ENCODE results near the gene MEGF6.
"Not testable (repeated sequence)": the region's sequence is repeated elsewhere in the genome, so short reads cannot be mapped to it uniquely, and the experiment has no call there.

Gene MEGF6

DNA sequence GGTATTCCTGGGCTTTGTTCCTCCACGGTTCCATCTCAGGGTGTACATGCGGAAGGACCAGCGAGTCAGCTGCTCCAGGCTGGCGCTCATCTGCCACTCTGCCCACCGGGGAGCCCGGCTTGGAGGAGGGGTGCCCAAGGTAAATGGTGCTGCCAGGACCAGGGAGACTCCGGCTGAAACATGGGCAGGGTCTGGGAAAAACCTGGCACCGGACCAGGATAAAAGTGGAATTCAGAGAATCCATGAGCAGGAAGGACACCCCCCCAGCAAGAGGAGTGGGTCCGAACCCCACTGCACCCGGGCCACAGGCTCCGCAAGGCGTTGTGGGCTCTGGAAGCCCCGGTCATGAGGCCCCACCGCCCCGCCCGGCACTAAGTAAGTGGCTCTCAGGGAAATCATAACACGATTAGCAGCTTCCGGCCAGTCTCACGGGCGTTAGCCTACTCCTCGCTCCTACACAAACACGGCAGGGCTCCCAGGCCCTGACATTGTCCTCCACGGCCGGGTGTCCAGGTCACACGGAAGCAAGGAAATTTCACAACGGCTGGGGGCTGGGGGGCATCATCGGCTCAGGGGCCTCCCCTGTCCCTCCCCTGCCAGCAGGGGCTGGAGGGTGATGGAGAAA, 21.1 kb downstream of the MEGF6 start:
- DNase-seq, result no peak

DNA sequence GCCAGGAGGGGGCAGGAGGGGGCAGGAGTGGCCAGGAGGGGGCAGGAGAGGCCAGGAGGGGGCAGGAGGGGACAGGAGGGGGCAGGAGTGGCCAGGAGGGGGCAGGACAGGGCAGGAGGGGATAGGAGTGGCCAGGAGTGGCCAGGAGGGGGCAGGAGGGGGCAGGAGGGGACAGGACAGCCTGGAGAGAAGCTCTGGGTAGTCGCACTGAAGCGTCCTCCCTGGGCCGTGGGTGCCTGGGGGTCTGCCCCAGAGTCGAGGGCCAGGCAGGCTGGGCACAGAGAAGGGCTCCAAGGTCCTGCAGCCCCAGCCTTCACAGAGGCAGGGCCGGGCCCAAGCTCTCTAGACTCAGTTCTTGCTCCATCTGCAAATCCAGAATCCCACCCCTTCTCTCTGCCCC, 22.9 kb downstream of the MEGF6 start:
- DNase-seq, result no peak

DNA sequence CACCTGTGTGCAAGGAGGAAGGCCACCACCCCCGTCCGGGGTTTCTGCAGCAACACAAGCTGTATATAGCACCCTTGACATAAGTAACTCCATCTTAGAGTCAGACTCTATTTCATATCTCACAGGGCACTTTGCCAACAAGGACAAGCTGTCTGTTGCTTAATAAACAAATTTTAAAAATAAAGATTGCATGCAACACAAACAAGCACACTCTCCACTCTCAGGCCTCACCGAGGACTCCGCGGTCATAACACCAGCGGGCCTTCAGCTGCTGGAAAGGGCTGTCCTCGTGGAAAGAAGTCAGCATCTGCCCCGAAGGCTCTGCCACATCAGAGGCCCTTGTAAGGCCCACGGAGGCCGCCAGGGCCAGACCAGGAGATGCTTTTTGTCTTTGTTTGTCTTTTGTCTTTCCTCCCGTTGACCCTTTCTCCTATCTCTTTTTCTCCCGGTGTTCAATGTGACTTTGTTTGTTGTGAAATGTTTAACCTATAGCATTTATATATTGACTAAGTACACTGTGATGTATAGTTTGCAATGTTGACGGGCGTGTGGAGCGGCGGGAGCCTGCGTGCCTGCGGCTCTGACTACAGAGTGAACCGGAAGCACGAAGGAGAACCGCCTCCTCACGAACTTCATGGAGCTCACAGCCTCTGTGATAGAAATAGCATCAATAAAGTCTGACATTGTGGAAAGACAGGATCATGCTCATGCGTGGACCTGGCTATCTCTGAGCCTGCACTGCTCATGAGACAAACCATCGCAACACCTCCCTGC, 24.1 kb downstream of the MEGF6 start:
- no peak for DNase-seq

DNA sequence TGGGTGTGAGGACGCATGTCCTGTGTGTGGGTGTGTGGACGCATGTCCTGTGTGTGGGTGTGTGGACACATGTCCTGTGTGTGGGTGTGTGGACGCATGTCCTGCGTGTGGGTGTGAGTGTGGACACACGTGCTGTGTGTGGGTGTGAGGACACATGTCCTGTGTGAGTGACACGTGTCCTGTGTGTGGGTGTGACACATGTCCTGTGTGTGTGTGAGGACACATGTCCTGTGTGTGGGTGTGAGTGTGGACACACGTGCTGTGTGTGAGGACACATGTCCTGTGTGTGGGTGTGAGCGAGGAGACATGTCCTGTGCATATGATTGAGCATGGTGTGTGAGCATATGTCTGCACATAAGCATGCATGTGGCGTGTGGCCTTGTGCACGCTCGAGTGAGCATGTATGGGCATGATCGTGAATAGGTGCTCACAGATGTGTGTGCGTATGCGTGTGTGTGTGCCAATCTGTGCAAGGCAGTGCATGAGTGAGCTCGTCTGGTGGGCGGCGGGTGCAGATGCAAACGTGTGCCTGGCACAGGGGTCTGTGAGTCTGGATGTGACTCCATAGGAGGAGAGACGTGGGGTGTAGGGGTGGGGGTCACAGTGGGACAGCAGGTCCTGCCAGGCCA, 25.3 kb downstream of the MEGF6 start:
- DNase-seq, result no peak

DNA sequence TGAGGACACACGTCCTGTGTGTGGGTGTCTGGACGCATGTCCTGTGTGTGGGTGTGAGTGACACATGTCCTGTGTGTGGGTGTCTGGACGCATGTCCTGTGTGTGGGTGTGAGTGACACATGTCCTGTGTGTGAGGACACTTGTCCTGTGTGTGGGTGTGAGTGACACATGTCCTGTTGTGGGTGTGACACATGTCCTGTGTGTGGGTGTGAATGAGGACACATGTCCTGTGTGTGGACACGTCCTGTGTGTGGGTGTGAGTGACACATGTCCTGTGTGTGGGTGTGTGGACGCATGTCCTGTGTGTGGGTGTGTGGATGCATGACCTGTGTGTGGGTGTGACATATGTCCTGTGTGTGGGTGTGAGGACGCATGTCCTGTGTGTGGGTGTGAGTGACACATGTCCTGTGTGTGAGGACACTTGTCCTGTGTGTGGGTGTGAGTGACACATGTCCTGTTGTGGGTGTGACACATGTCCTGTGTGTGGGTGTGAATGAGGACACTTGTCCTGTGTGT, 25.9 kb downstream of the MEGF6 start:
- not testable (repeated sequence) for DNase-seq

DNA sequence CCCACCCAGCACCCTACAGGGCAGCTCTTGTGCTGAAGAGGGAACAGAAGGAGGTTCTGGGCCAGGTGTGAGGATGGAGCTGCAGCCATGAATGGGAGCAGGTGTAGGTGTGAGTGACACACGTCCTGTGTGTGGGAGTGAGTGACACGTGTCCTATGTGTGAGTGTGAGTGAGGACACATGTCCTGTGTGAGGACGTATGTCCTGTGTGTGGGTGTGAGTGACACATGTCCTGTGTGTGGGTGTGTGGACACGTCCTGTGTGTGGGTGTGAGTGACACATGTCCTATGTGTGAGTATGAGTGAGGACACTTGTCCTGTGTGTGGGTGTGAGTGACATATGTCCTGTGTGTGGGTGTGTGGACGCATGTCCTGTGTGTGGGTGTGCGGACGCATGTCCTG, 26.4 kb downstream of the MEGF6 start:
- no peak for DNase-seq

DNA sequence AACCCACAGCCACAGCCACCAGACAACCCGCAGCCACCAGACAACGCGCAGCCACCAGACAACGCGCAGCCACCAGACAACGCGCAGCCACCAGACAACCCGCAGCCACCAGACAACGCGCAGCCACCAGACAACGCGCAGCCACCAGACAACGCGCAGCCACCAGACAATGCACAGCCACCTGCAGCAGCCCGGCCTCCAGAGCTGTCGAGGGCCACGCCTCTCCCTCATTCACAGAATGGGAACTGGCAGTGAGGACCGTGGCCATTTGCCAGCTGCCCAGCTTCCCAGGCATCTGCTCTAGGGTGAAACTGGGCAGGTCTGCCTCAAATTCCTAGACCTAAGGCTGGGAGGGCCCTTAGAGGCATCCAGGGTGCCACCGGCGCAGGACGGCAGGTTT, 27.6 kb downstream of the MEGF6 start:
- not testable (repeated sequence) for DNase-seq

DNA sequence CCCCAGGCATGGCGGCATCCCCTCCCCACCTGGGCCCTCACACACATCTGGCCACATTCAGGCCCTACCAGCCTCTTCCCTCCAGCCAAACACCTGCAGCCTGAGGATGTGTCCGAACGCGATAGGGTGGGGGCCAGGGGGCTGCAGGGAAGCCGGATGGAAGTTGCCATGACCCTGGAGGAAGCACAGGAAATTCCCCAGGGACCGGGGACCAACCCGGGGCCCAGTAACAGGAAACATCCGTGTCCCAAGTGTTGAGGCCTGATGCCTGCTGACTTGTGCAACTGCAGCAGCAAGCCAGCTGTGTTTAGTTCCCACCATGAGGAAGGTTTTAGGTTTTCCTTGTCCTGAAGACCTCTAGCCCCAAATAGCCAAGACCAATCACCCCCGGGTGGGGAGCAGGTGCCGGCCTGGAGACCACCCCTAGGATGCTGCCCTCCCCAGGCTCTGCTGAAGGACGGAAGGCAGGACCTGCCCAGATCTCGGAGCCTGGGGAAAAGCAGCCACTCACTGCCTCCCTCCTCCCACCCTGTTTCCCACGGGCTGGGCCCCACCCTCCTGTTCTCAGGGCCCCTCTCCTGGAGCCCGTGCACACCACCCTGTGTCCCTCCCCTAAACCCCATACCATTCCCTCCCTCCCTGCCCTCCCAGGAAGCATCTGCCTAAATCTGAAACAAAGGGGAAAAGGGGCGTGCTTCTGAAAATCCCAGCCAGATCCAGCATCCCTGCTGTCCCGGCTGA, 29.8 kb downstream of the MEGF6 start:
- no peak for DNase-seq

DNA sequence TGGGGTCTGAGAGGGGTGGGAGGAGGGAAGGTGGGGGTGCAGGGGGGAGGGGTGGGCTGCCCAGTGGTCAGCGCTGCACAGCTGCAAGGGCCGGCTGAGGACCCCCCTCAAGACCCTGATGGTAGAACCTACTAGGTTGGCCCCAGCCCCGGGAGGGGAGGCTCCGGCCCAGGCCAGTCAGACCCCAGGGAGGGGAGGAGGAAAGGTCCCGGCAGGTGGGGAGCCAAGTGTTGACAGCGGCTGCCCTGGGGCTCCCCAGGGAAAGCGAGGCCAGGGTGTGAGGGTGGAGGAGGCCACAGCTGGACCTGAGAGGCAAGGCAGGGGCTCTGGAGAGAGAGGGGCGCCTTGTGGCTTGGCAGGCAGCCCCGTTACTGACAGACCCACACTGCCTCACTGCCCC, 31.1 kb downstream of the MEGF6 start:
- no peak for DNase-seq

DNA sequence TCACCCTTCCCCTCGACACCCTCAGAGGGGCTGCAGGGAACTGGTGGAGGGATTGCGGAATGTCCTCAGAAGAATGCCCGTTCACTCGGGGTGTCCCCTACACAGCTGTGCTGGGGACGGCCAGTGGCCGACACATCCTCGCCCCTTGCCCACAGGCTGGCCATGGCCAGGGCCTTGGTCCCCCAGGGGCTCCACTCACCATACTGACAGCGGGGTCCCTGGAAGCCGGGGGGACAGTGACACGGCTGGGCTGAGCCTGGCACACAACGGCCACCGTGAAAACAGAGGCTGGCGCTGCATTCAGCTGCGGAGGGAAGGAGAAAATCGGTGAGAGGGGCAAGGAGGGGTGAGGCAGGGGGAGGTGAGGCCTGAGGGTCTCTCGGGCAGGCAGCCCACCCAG, 31.7 kb downstream of the MEGF6 start:
- DNase-seq, result no peak

DNA sequence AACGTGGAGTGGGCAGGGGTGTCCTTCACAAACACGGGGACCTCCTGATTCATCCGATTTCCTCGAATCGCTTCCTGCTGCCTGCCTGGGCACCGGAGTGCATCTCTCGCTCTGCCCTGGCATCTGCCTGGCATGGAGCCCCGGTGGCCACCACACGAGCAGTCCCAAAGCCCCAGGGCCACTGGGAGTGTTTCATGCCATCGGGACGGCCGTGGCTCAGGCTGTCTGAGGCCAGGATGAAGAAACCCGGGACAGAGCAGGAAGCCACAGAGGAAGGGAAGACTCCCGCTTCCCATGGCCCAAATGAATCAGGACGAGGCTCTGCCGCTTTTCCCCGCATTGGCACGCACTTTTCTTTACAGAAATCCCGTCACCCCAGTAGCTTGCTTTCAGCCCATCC, 32.4 kb downstream of the MEGF6 start:
- no peak for DNase-seq

DNA sequence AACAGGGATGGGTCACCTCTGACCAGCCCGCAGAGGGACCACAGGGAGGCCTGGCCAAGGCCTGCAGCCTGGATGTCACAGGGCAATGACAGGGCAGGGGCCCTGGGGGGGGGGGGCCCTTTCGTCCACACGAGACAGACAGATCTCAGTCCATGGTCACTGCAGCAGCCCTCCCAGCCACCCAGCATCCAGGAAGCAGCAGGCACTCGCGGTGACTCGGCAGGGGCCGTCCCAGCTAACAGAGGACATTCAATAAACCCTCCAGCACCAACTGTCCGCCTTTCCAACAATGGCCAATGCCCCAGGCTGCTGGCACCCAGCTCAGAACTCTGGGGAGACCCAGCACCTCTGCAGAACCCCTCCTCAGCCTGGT, 32.9 kb downstream of the MEGF6 start:
- DNase-seq, result no peak

DNA sequence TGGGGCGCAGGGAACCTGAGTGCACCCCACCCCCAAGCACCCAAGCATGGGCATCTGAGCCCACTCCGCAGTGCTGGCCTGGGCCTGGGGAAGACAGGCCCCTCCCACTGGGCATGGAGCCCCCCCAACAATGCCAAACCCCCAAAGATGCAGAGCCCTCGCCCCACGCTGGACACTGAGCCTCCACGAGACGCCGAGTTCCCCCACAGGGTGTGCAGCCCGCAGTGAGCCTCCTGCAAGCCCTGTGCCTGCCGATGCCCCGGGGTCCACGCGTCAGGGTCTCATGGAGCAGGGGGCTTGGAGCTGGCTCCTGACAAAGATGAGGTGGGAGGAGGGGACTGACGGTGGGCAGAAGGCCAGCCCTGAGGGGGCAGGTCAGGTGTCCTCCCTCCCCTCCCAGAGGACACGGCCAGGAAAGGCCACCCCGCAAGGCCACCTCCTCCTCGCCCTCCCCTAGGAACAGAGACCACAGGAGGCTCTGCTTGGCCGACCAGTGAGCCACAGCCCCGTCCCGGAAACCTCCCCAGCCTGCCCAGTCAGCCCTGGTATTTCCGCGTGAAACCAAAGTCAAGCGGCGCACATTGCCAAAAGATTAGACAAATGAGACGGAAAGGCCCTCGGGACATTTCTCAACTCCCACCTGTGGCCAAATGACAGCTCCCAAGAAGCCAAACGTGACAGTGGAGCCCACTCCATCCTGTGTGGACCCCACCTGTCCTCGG, 33.4 kb downstream of the MEGF6 start:
- DNase-seq, result no peak

DNA sequence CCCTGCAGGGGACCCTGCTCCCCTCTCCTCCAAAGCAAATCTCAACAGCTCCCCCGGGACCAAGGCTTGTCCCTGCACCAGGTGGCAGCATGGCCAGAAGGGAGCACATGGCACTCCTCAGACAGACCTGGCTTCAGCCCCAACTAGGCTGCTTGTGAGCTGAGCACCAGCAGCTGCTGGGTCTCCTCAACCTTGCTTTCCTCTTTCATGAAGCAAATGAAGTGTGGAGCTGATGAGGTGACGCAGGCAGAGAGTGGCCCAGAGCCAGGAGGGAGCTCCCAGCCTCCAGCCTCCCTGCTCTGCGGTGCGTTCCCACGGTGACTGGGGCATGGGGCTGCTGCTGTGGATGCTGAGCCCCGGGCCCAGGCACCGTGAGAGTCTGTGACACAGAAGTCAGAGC, 34.0 kb downstream of the MEGF6 start:
- no peak for DNase-seq

DNA sequence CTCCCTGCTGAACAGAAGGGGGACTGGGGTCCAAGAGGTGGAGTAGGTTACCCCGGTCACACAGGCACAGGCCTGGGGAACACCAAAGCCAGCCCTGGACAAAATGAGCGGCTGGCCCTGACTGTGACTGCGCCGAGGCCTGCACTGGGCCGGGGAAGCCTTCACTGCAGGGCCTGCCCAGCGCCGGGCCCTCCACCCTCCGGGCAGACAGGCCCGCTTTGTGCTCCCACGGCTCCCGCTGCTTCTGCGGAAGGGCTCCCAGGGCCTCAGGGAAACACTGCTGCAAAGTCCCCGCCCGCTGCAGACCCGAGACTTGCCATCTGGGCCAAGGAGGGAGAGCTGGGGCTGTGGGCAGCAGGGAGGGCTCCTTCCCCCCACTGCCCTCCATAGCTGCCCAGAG, 35.3 kb downstream of the MEGF6 start:
- no peak for DNase-seq

DNA sequence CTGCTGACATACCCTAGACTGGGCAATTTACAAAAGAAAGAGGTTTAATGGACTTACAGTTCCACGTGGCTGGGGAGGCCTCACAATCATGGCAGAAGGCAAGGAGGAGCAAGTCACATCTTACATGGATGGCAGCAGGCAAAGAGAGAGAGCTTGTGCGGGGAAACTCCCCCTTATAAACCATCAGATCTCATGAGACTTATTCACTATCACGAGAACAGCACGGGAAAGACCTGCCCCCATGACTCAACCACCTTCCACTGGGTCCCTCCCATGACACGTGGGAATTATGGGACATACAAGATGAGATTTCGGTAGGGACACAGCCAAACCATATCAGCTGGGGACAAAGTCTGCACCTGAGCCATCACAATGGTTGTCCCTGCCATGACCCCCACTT, 35.8 kb downstream of the MEGF6 start:
- DNase-seq, result not testable (repeated sequence)

DNA sequence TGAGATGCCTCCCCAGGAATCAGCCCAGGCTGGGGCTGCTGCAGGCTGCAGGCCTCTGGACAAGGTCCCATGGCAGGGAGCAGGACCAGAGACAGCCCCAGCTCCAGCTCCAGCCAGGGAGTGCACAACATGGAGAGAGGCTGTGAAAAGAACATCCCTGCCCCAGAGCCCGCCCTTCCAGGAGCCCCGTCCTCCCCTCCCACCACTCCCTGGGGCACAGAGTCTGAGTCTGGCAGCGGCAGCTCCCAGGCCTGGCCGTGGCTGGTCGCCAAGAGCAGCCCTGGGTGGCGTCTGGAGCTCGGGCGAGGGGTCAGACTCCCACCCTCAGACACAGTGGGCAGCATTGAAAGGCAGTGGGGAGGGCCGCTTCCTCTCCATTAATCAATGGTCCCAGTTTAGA, 37.8 kb downstream of the MEGF6 start:
- no peak for DNase-seq

DNA sequence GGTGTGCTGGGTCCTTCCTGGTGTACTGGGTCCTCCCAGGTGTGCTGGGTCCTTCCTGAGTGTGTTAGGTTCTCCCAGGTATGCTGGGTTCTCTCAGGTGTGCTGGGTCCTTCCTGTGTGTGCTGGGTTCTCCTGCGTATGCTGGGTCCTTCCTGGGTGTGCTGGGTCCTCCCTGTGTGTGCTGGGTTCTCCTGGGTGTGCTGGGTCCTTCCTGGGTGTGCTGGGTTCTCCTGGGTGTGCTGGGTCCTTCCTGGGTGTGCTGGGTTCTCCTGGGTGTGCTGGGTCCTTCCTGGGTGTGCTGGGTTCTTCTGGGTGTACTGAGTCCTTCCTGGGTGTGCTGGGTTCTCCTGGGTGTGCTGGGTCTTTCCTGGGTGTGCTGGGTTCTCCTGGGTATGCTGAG, 38.7 kb downstream of the MEGF6 start:
- DNase-seq, result not testable (repeated sequence)

DNA sequence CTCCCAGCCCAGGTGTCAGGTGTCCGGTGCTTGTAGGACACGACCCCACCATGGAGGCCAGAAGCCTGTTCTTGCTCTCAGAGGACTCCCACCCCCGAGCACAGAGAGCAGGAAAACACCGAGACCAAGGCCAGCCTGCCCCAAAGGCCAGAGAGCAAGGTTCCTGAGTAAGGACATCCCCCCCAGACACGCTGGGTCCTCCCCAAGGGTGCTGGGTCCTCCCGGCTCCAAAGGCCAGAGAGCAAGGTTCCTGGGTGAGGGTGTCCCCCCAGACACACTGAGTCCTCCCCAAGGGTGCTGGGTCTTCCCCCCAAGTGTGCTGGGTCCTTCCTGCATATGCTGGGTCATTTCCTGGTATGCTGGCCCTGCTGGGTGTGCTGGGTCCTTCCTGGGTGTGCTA, 40.0 kb downstream of the MEGF6 start:
- no peak for DNase-seq

DNA sequence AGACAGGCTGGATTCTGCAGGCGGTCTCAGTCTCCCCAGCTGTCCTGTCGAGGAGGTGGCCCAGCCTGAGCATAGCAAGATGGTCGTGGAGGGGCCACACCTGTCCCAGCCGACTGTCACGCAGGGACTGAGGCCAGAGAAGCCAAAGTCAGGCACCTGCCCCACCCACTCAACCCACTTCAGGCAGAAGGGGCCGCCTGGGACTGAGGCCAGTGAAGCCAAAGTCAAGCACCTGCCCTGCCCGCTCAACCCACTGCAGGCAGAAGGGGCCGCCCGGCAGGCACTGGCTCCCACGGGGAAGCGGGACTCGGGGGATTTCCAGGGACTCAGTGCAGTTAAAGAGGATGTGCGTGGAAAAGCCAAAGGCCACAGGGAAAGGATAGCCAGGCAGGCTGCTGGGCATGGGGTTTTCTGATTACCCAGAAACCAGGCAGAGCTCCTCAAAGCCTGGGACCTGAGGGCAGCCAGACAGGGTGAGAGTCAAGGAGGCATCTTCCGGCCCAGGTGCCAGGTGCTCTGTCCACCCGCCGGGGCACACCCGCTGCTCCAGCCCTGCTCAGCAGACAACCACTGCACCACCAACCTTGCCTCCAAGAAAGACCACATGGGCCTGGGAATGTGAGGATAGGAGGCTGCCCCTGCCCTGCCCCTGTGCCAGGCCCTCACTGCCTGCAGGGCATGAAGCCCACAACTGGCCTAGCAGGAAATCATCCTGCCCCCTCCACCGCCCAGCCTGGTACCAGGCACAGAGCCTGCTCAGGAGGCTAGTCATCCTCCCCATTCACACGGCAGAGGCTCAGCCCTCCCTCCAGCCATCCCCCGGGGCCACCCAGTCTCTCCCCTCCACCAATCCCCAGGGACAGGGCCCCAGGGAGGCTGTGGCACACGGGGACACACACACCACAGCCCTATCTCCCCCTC, 41.0 kb downstream of the MEGF6 start:
- no peak for DNase-seq

DNA sequence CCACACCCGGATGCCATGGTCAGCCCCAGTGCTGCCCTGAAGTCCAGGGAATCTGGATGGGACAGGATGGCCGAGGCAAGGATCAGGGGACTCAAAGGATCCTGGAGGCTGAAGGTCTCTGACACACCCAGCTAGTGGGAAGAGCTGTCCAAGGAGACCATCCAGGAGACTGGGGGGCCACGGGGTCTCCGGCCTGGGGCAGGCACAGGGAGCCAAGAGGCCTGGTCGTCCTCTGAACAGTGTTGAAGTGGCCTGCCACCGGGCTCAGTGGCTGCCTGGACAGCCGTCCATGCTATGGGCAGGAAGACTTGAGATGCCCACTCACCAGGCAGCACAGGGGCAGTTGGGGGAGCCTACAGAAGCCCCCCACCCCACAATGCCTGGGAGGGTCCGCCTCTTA, 41.9 kb downstream of the MEGF6 start:
- DNase-seq, result no peak
